HCT116 (cell line): ENCODE data around the gene P2RX1. TPM values are rescaled to one million over a fixed set of nuclear protein-coding genes. Genes with fewer than 3 reads are reported as not detected.

Source experiments
- ATAC-seq: fragments of 200-7000 bp; cut with Tn5 transposase; 2 replicates; pipeline ENCODE4 v1.9.1; 2020; ENCODE audit warnings: mild to moderate bottlenecking, moderate library complexity
- BruUV-seq: library from RNA; stranded (reverse); fragments of 400-500 nt; replicated peaks from 2 replicates; lab custom pipeline; 2021; lab: Mats Ljungman, UMichigan
- CTCF ChIA-PET: fragments of 300-600 bp; sonication (Branson Sonifier 250); formaldehyde crosslinking; loops from one replicate; lab custom pipeline; 2021; ENCODE audit warnings: antibody characterized with exemption; lab: Charles Lee
- POLR2A ChIA-PET: fragments of 300-600, 350-600 bp; sonication (Branson Sonifier 250); formaldehyde crosslinking; loops from one replicate; lab custom pipeline; 2021; ENCODE audit warnings: antibody characterized with exemption; lab: Charles Lee
- RAD21 ChIA-PET, 2 experiments: fragments of 300-600 bp; sonication (Branson Sonifier 250); formaldehyde crosslinking; loops; one replicate each; lab custom pipeline; 2023; ENCODE audit warnings: low total read pairs in 2 of 2; ENCODE audit not compliant: uncharacterized antibody in 2 of 2, unreplicated experiment in 2 of 2, low non-redundant PET in 1 of 2; lab: Charles Lee
- DNase-seq: peaks from one replicate; pipeline ENCODE4 v3.0.0-alpha.2; 2010; ENCODE audit warnings: low read depth, low spot score
- H2AFZ ChIP-seq: fragments of 200-600 bp; shearing (Covaris generic), sonication (generic); 2 replicates; pipeline ENCODE4 v1.6.1; 2017; ENCODE audit warnings: low read depth, mixed run types, mixed read lengths, antibody characterized with exemption, low read length; ENCODE audit not compliant: poor library complexity, severe bottlenecking
- H3K27ac ChIP-seq: 2 replicates; pipeline ENCODE4 v1.5.1; 2012; ENCODE audit warnings: low read depth, low read length
- H3K27me3 ChIP-seq: fragments of 200-600 bp; sonication (generic); 2 replicates; pipeline ENCODE4 v1.6.1; 2016; ENCODE audit warnings: mixed run types, low read length, mixed read lengths; ENCODE audit not compliant: insufficient read depth
- H3K36me3 ChIP-seq, 2 experiments: fragments of 200-500 bp in 1 of 2; fragments of 200-600 bp in 1 of 2; sonication (Bioruptor generic) in 1 of 2; sonication (generic) in 1 of 2; 2 replicates each; pipeline versions ENCODE4 v1.5.1 to v1.6.1; 2014 to 2016; ENCODE audit warnings: low read length in 2 of 2, inconsistent platforms in 1 of 2, mixed read lengths in 1 of 2, mixed run types in 1 of 2; ENCODE audit not compliant: insufficient read depth in 2 of 2, control insufficient read depth in 1 of 2
- H3K4me1 ChIP-seq, 2 experiments: fragments of 200-600 bp in 1 of 2; sonication (generic) in 1 of 2; 2 replicates each; pipeline versions ENCODE4 v1.5.1 to v1.6.1; 2012 to 2017; ENCODE audit warnings: low read length in 2 of 2, inconsistent platforms in 1 of 2, mild to moderate bottlenecking in 1 of 2, mixed read lengths in 1 of 2, mixed run types in 1 of 2, moderate library complexity in 1 of 2; ENCODE audit not compliant: insufficient read depth in 2 of 2, control insufficient read depth in 1 of 2
- H3K4me2 ChIP-seq: fragments of 200-600 bp; sonication (generic); 2 replicates; pipeline ENCODE4 v1.6.1; 2017; ENCODE audit warnings: mixed run types, low read length, mixed read lengths
- H3K4me3 ChIP-seq, 2 experiments: fragments of 200-600 bp in 1 of 2; sonication (generic) in 1 of 2; replicated peaks in 1 of 2; 2 replicates each; pipeline ENCODE4 v1.5.1; 2011 to 2016; ENCODE audit warnings: low read length in 2 of 2, control low read depth in 1 of 2, low read depth in 1 of 2, mild to moderate bottlenecking in 1 of 2, mixed read lengths in 1 of 2, mixed run types in 1 of 2
- H3K79me2 ChIP-seq: fragments of 200-600 bp; sonication (generic); 2 replicates; pipeline ENCODE4 v1.6.1; 2017; ENCODE audit warnings: mild to moderate bottlenecking, mixed run types, low read length, moderate library complexity, mixed read lengths; ENCODE audit not compliant: insufficient read depth
- H3K9ac ChIP-seq: fragments of 200-600 bp; sonication (generic); 2 replicates; pipeline ENCODE4 v1.6.1; 2016; ENCODE audit warnings: low read length, mixed read lengths
- H3K9me2 ChIP-seq: fragments of 200-600 bp; sonication (generic), shearing (Covaris generic); 2 replicates; pipeline ENCODE4 v1.6.1; 2017; ENCODE audit warnings: mixed run types, mild to moderate bottlenecking, moderate library complexity; ENCODE audit not compliant: insufficient read depth
- H3K9me3 ChIP-seq, 2 experiments: fragments of 200-500 bp in 1 of 2; fragments of 200-600 bp in 1 of 2; sonication (Bioruptor generic) in 1 of 2; sonication (generic) in 1 of 2; 2 replicates each; pipeline ENCODE4 v1.6.1; 2014 to 2017; ENCODE audit warnings: low read length in 2 of 2, mixed read lengths in 2 of 2, inconsistent platforms in 1 of 2, low read depth in 1 of 2, mild to moderate bottlenecking in 1 of 2, mixed run types in 1 of 2, moderate library complexity in 1 of 2; ENCODE audit not compliant: control insufficient read depth in 1 of 2, insufficient read depth in 1 of 2
- H4K20me1 ChIP-seq: fragments of 200-600 bp; sonication (generic), shearing (Covaris generic); 2 replicates; pipeline ENCODE4 v1.6.1; 2017; ENCODE audit warnings: mixed run types, mild to moderate bottlenecking, moderate library complexity; ENCODE audit not compliant: insufficient read depth
- ATF3 ChIP-seq: IDR thresholded peaks from 2 replicates; pipeline ENCODE4 v1.6.1; 2012
- CBX3 ChIP-seq: IDR thresholded peaks from 2 replicates; pipeline ENCODE4 v1.6.1; 2012; ENCODE audit warnings: low read depth
- CEBPB ChIP-seq: IDR thresholded peaks from 2 replicates; pipeline ENCODE4 v1.6.1; 2012; ENCODE audit warnings: low read depth
- CTCF ChIP-seq, 3 experiments: fragments of 200-600 bp in 1 of 3; sonication (generic) in 1 of 3; IDR thresholded peaks in 2 of 3; conservative IDR thresholded peaks in 1 of 3; 2 replicates each; pipeline ENCODE4 v1.5.1; 2012 to 2017; ENCODE audit warnings: low read depth in 2 of 3, low read length in 2 of 3, antibody characterized with exemption in 1 of 3, borderline replicate concordance in 1 of 3, control low read depth in 1 of 3, mild to moderate bottlenecking in 1 of 3, mixed read lengths in 1 of 3, mixed run types in 1 of 3, moderate library complexity in 1 of 3; ENCODE audit not compliant: insufficient read depth in 1 of 3
- EGR1 ChIP-seq: IDR thresholded peaks from 2 replicates; pipeline ENCODE4 v1.6.1; 2012; ENCODE audit warnings: low read depth
- EZH2 ChIP-seq: fragments of 200-600 bp; sonication (generic); IDR thresholded peaks from 2 replicates; pipeline ENCODE4 v1.6.1; 2017; ENCODE audit warnings: antibody characterized with exemption, mixed run types
- FOSL1 ChIP-seq: IDR thresholded peaks from 2 replicates; pipeline ENCODE4 v1.6.1; 2012; ENCODE audit warnings: low read depth
- JUND ChIP-seq: IDR thresholded peaks from 2 replicates; pipeline ENCODE4 v1.6.1; 2012
- POLR2A ChIP-seq: IDR thresholded peaks from 2 replicates; pipeline ENCODE4 v1.7.0; 2011; ENCODE audit warnings: borderline replicate concordance; ENCODE audit not compliant: insufficient read depth, insufficient read length; ENCODE audit errors: extremely low read depth
- RAD21 ChIP-seq: IDR thresholded peaks from 2 replicates; pipeline ENCODE4 v1.6.1; 2012; ENCODE audit warnings: low read depth, mild to moderate bottlenecking
- SIN3A ChIP-seq: IDR thresholded peaks from 2 replicates; pipeline ENCODE4 v1.6.1; 2012; ENCODE audit warnings: low read depth
- TCF7L2 ChIP-seq: IDR thresholded peaks from 2 replicates; pipeline ENCODE4 v1.7.0; 2011; ENCODE audit warnings: borderline replicate concordance, inconsistent platforms; ENCODE audit not compliant: insufficient read depth, insufficient read length; ENCODE audit errors: extremely low read depth
- YY1 ChIP-seq: IDR thresholded peaks from 2 replicates; pipeline ENCODE4 v1.6.1; 2011; ENCODE audit warnings: low read length, low read depth, moderate library complexity, mild to moderate bottlenecking; ENCODE audit not compliant: insufficient replicate concordance; ENCODE audit errors: extremely low read depth
- ZNF274 ChIP-seq: fragments of 200-500 bp; sonication (Bioruptor generic); IDR thresholded peaks from 2 replicates; pipeline ENCODE4 v1.6.1; 2014; ENCODE audit warnings: mild to moderate bottlenecking, low read depth, low read length, inconsistent platforms
- intact Hi-C: fragments of 100-400 bp; cut with micrococcal nuclease; formaldehyde crosslinking; loops from 2 replicates; pipeline ENCODE4 v1.10.0; 2022
- total RNA-seq: library from RNA; stranded (reverse); gene quantifications from one replicate; pipeline ENCODE4 v1.2.1, GENCODE V29; 2021; ENCODE audit not compliant: unreplicated experiment
- TF ChIP-seq, protein P1 (sequence below): IDR thresholded peaks from 2 replicates; pipeline ENCODE4 v1.6.1; 2012

Gene P2RX1
- total RNA-seq, 1 experiment from 2014 or later: not detected

- H3K9me3 ChIP-seq: no peaks in the 10 kb centered on the region
- H3K27ac ChIP-seq: no peak overlapping the region
- no peaks in the 10 kb centered on the region for H3K27me3 ChIP-seq
- H4K20me1 ChIP-seq: no peaks in the 10 kb centered on the region
- ChIA-PET CTCF (interaction anchor here (1.3 to 1.5 kb wide), 3 partner anchors 18 to 127 kb away, joined by 3 to 6 read pairs (median 5); partner anchors contain the start of gene NCBP3), RAD21 (interaction anchor here in 1 of 2 experiments (0.7 kb wide), 1 partner anchor 11 kb away, joined by 3 read pairs; no protein-coding TSS in a partner anchor), POLR2A (no interaction called here)
- H3K9ac ChIP-seq: no peak overlapping the region
- no TSS peak for BruUV-seq
- no peak overlapping the region for H3K4me3 ChIP-seq
- TF ChIP-seq, protein P1, sequence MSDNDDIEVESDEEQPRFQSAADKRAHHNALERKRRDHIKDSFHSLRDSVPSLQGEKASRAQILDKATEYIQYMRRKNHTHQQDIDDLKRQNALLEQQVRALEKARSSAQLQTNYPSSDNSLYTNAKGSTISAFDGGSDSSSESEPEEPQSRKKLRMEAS: no peak
- TF ChIP-seq RAD21: no peak
- TF ChIP-seq EGR1: no peak
- TF ChIP-seq CEBPB: no peak
- no peak for TF ChIP-seq JUND
- no peak for TF ChIP-seq ATF3
- TF ChIP-seq ZNF274: no peak
- no peak for TF ChIP-seq CBX3
- no peak for TF ChIP-seq YY1
- TF ChIP-seq SIN3A: no peak
- TF ChIP-seq EZH2: no peak
- no peak for TF ChIP-seq FOSL1
- TF ChIP-seq TCF7L2: no peak
- TF ChIP-seq CTCF (IDR thresholded peaks at IDR 0.05 in 2 of 3, conservative IDR thresholded peaks at IDR 0.05 in 1 of 3; ENCODE audit: borderline replicate concordance in 1 of 3, insufficient read depth in 1 of 3, low read depth in 2 of 3, low read length in 2 of 3): no peak
- no peak for TF ChIP-seq POLR2A
- ATAC-seq: no peak
- no peaks in the 10 kb centered on the region for H3K79me2 ChIP-seq
- H3K9me2 ChIP-seq: no peaks in the 10 kb centered on the region
- no peaks in the 10 kb centered on the region for H3K4me1 ChIP-seq
- no peak for DNase-seq
- intact Hi-C loops: loop anchor here (5.0 kb wide), 1 partner anchor 213 kb away; no protein-coding TSS in a partner anchor
- no peak overlapping the region for H2AFZ ChIP-seq
- peaks cover 0 to 8% of the 10 kb centered on the region in 2 experiments; a peak in 1 of 4 replicates for H3K36me3 ChIP-seq
- H3K4me2 ChIP-seq: no peak overlapping the region
Observed at GRCh38 chr17:3864534-3864933, 51.7 kb downstream of the P2RX1 start.
